HG02938 (cell line): Measurements from ENCODE around the gene SRGAP2B.
"Not testable (repeated sequence)": the region's sequence is repeated elsewhere in the genome, so short reads cannot be mapped to it uniquely, and the experiment has no call there.

ENCODE experiments used
- ATAC-seq: cut with Tn5 transposase; IDR thresholded peaks from one replicate; pipeline ENCODE4 v1.9.1; 2021; ENCODE audit warnings: mild to moderate bottlenecking, moderate library complexity; ENCODE audit not compliant: unreplicated experiment

SRGAP2B gene

DNA sequence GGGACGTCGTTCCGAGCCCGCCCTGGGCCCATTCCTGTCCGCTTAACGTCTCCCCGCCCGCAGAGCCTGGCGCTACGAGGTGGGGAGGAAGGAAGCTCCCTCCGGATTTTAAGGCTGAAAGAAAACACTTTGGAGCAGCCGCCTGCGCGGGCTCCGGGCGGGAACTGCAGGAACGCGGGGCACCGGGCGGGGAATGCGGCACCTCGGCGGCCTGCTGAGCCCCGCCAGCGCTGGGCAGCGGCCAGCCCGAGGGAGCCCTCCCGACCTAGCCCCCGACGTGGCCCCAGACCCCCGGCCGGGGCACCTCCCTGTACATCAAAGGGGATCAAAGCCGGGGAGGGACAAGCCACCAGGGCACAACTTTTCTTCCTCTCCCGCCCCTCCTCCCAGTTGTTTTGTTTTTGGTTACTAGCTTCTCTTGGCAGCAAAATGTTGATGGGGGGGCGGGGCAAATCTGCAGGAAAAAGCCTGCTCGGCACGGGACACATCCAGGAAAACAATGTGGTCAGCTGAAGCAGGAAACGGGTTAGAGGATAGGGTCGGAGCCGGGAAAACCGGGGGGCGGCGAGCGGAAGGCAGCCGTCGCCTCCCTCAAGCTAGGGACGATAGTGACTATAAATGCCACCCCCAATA lies 1.5 kb downstream of the SRGAP2B start:
- not testable (repeated sequence) for ATAC-seq

DNA sequence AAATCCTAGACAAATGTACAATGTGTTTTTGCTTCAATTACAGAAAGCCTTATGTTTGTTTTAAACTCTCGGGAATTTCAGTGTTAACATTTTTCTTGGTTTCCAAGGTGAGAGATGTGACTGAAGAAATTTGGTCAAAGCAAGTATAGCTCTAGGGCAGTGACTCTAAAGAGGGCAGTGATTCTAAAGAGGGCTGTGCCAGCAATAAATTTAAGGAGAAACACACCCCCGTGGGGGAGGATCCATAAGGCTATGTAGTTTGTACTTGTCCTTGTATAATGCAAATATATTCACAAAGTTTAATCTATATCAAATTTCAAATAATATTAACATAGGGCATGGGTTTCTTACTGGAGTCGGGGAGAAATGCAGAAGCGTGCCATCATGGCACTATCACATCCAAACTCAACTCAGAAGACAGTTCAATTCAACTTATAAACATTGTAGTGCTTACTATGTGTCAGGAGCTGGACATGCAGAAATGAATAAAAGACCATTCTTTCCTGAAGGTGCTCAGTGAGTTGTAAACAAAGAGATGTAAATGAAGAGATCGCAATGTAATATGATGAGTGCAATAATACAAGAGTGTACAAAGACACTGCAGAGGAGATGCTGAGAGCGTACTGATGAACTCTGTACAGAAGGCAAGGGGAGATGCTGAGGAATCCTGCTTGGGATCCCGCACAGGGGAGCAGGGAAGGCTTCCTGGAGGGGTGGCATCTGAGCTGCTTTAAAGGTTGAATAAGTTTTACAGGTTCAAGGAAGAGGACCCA lies 12.5 kb downstream of the SRGAP2B start:
- ATAC-seq: not testable (repeated sequence)

DNA sequence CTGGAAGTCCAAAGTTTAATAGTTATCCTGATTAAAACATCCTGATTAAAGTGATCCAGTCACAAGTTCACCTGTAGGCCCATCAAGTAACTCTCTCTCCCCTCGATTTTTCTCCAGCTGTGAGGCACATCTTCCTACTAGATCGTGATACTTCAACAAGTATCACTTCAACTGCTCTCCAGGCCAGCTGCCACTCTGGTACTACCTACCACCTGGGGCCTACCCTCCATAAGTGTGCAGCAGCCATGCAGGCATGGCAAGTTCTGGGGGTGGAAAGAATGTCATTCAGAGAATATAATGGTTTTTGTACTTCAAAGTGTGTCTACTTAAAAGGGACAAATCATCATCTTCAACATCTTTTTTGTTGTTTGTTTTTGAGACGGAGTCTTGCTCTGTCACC lies 14.9 kb downstream of the SRGAP2B start:
- not testable (repeated sequence) for ATAC-seq

DNA sequence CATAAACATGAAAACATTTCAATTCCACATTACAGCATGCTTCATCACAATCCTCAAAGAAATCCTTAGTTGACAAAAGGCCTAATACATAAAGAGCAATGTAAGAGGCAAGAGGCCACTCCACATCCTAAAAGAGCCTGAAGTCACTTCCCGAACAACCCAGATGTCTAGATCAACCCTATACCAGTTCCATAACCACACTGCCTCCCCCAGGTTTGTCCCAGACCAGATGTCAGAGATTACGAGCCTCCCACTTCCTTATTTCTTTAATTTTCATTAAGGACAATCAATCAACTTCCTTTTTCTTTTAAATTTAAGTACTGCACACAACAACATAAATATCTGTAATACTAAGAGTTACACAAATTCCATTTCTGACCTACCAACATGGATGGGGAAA lies 15.4 kb downstream of the SRGAP2B start:
- not testable (repeated sequence) for ATAC-seq

DNA sequence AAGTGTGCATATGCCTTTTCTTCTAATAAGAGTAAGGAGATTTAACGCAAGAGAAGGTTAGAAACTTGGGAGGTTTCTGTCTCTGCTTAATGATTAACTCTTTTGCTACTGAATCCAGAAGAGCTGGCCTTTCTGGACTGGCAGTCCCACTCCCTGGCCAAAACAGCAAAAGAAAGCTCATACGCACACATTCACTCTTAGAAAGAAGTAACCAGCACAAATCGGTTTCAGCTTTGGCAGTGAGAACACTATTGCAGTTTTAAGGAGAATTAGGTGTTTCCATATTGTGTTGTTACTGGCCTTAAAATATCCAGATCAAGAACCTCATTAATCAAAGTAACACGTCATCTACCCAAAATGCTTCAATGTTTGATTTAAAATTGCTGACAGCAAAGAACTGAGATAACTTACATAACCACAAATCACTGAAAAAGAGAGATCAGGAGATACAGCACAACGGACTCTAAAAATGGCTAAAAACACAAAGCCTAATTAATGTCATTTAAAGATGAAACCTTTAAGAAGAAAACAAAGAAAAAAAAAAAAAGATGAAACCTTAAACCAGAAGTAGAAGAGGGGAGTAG lies 16.2 kb downstream of the SRGAP2B start:
- not testable (repeated sequence) for ATAC-seq

DNA sequence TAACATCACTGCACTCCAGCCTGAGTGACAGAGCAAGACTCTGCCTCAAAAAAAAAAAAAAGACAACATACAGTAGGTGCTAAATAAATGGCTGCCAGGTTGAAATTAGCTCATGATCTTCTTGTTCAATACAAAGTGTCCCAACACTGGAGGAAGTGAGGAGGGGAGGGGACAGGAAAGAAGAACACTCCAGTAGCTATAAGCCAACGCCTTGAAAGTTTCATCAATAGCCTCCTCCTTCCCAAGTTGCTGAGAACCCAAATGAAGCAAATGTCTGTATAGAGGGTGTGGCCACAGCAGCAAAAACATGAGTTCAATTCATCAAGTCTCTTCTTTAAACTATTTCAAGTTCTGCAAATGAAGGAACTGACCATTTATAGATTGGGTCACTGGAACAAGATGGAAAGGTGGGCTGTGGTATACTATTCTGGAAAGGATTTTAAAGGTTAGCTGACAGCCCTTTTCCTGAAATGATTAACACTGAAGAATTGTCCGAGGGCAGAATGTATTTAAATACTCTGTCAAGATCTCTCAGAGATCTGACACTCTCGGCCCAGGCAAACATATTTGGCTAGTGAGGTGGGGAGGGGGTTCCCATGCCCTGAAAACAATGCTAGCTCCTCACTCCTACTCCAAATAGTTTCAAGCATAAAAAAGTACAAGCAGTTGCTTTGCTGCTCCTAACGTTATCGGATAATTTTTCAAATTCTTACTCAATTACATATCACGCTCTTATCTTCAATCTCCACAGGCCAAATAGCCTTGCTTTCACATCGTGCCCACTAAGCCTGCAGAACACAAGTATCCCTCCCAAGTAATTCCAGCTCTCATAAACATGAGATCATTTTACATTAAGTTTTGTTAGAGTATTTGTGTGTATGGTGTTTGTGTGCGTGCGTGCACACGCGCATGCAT lies 17.0 kb downstream of the SRGAP2B start:
- not testable (repeated sequence) for ATAC-seq

DNA sequence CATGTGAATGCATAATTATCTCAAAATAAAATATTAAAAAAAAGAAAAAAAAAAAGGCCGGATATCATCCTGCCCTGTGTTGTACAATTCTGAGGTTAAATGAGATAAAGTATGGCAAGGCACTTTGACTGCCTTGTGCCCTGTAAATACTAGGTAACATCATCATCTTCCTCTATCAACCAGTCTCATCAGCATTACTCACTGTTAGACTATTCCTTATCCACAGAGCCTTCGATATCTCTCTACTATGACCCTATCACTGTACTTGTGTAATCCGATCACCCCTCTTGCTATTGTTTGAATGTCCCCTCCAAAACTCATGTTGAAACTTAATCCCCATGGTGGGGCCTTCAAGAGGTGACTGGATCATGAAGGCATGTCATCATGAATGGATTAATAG lies 18.3 kb downstream of the SRGAP2B start:
- not testable (repeated sequence) for ATAC-seq

DNA sequence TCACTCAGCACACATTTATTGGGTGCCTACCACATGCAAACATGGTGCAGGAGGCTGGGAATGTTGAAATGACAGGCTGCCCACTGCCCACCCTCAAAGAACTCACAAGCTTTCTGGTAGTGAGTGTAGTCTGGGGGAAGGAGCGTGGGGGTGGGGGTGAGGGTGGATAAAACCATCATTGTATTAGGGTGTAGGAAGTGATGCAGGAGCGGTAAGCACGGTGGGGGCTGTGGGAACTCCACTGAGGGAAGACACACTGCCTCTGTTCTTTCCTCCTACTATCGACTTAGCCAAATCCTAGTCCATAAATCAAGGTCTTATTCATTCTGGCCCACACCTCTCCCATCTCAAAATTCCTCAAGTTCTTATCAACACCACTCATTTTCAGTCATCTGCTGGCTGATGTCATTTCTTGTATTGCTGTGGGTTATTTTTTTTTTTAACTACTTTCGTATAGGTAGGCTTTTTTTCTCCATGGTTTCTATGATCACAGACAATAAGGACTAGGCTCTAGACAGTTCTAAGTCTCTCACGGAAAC lies 21.0 kb downstream of the SRGAP2B start:
- ATAC-seq: not testable (repeated sequence)

DNA sequence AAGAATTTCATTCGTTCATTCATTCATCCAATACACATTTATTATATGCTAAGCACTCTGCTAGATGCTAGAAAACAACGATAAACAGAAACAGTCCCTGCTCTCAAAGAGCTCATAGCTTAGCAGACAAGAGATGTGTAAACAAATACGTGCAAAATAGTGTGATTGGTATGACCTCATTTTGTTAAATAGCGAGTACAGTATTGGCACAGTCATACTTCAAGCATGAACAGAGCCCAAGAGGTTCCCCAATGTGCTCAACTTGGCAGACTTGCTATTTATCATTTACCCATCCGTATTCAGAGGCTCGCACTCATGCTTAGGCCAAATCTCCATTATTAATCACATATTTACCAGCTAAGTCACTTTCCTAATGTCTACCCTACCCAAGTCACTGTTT lies 23.6 kb downstream of the SRGAP2B start:
- not testable (repeated sequence) for ATAC-seq

DNA sequence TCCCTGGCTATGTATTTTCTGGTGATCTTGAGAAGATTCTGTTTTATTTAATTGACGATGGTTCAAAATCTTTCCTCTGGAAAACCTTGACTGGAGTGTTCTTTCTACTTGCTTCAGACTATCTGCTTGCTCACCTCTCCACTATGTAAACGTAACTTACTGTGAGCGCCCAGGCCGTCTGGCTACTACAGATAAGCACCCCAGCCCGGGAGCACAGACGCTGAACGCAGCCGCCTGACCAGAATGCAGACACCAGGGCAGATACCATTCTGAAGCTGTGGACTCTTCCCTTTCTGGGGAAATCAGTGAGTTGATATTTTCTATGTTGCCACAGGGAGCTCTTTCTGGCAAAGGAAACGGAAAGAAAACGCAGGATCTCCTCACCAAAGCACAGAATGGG lies 28.6 kb downstream of the SRGAP2B start:
- ATAC-seq: not testable (repeated sequence)

DNA sequence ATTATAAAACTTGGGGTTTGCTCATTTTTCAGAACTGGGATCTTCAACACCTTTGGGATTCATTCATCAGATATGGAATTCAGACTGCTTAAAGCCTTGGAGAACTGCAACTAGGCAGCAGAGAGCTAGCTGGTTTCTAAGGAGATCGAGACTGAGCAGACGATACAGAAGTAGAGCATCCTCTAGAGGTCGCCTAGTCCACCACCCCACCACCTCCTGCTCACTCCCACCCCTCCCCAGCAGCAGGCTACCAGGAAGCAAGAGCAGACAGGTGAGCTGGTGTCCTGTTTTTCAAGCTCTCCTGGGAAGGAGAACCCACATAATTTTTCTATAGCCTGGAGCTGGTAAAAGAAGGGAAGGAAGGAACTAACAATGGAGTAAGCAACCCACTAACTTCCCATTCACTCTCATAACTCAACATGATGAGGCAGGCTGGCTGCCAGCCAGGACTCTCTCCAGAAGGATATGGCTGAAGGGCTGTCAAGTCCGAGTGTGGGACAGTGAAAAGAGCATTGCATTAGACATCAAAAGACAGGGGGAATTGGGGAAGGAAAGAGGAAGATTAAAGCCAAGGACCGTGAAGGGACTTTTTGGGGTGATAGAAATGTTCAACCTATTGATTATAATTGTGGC lies 29.8 kb downstream of the SRGAP2B start:
- not testable (repeated sequence) for ATAC-seq

DNA sequence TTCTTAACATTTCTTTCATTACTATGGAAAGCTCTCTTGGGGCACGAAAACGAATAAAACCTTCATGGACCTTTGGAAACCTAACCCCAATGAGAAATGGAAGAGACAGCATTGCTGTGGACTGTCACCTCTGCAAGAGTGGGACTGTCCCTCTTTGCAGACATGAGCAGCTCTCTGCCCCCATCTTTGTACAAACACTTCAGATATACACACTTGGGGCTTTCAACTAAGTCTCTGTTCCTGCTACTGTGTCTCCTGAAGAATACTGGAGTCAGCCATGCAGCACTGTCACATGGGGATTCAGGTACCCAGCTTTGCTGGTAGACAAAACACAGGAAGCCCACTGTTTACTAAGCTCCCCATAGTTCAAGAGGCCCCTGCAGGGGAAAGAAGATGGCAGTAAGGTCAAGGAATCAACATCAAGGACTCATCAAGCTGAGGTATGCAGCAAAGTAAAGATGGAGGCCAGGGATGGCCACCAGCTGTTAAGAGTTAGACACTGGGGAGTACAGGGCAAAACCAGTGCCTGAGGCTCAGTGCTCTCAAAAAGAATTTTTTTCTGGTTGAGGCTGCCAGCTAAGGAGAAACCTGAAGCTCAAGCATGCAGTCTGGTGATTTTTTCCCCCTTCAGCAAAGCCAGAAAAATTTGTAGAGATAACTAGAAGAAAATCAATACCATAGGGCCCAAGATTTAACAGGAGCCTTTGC lies 31.0 kb downstream of the SRGAP2B start:
- ATAC-seq: not testable (repeated sequence)

DNA sequence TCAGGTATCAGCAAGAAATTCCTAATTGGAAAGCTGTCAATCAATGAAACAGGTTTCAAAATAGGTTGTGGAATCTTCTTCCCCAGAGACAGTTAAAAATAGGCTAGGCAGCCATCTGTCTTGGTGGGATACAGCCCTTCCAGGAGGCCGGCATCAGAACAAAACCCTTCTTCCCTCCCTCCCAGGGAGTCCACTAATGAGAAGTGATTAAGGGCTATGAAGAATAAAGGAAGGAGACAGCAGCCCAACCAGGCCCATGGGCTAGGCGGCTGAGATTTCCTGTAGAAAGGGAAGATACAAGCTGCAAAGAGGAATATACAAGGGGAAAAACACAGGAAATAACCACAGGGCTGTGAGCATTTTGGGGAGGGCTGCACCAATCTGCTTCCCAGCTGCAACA lies 31.8 kb downstream of the SRGAP2B start:
- ATAC-seq: not testable (repeated sequence)

DNA sequence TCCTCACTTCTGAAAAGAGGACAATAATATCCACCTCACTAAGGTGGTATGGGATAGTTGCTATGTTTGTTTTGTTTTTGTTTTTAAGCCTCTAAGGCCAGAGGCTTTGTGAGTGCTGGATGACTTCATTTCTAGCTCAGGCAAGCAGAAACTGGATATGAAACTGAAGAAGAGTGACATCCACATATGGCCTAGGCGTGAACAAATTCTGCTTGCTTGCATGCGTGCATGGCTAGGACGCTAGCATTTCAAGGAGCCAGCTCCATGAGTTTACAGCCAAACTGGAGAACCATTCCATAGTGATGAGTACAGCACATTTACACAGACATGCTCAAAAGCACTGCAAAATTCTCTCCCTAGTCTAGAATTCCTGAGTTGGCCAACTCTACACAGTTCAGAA lies 36.9 kb downstream of the SRGAP2B start:
- ATAC-seq: peak; percentile 54

DNA sequence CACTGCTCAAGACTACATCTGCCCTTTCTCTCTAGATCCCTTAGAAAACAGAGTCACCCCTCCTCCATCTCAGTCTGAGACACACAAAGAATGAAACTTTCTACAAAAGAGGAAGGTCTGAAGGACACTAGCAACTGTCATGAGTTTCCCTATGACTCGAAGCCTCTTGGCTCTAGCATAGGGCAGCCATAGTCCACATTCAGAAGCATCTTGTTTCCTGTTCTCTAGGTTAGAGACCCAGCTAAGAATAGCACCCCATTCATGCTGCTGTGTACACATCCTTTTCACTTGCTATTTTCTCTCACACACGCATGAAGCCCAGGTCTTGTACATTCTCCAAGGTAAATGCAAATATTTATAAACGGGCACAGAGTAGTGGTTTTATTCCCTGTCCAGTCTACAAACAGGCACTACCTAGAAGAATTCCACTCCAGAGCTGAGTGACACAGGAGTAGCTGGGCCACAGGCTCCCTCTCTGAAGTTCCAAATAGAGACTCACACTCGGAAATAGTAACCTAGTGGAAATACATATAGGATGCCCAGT lies 39.8 kb downstream of the SRGAP2B start:
- ATAC-seq: peak; percentile 97

DNA sequence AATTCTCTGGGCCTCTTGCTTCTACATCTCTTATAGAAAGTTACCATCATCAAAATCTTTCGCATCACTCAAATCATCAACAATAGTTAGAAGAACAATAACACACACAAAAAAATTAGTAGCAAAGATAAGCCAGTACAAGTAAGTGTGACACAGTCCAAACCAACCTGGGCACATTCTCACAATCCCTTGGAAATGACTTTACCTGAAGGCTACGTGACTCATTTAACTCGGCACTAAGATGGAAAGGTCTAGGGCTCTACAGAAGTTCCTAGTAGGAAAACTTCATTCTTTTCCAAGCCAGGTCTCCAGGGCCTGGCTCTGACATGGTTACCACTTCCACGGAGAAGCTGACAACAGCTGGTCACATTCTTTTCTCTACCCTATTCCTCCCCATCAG lies 41.7 kb downstream of the SRGAP2B start:
- ATAC-seq: not testable (repeated sequence)

DNA sequence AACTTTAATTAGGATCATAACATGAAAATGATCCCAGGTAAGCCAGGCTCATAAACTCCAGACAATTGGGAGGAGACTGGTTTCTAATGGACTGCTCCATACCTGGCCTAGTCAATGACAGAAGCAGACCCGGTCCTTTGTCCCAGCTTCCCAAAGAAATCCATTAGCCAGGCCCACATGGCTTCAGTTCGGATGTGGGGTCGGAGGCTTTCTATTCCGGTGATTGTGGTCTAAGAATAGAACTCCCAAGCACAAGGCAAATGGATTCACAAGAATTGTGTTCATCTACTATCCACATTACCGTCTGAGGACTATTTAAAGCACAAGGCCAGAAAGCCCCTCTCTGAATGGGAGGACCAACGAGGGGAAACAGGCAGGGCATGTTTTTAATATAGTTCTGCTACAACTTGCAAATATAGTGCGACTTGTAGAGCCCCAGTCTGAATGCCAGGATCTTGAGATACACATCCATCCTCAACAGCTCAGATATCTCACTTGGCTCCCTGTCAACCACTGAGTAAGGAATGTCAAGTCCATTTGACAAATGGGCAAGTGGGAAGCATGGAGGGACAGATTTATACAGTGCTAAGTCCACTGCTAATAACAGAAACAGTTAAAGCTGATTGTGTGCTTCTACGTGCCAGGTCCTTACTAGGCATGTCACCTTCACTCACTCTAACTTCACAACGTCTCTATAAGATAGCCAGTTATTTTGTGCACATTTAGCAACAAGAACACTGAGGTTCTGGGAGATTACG lies 42.9 kb downstream of the SRGAP2B start:
- ATAC-seq: not testable (repeated sequence)

DNA sequence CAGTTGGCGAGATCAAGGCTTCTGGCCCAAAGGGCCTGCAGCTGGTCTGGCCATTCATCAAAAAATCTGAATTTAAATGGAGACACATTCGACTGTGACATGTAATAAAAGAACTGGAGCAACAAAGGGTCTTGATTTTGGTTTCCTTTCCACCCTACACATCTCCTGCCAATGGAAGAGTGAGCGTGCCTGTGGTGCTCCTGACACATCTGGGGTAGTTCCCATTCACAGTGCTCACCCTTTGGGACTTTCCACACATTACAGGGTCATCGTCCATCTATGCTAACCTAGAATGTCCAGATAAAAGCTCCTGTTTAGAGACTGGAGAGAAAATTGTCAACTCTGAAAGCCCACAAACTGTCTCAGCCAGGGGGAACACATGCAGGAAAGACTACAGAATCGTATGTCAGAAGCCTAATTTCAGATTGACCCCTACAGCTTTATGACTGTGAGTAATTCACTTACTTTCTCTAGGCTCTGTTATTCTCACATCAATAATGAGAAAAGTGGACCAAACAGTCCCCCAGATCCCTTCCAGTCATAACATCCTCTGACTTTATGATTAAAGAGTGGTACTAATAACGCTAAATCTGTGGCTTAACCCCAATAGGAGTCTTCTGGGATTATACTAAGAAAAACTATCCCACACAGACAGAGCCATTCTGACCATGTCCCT lies 46.8 kb downstream of the SRGAP2B start:
- not testable (repeated sequence) for ATAC-seq
